K562 (cell line): ENCODE results near the gene BORCS5. TPM values are rescaled to one million over a fixed set of nuclear protein-coding genes. Genes with fewer than 3 reads are reported as not detected.

Experiments
- ATAC-seq: fragments of 200-7000 bp; cut with Tn5 transposase; 3 replicates; pipeline ENCODE4 v1.9.1; 2020; ENCODE audit warnings: moderate library complexity
- BruUV-seq: library from RNA; stranded (reverse); fragments of 400-500 nt; replicated peaks from 2 replicates; lab custom pipeline; 2021; lab: Mats Ljungman, UMichigan
- CTCF ChIA-PET: fragments of 300-600 bp; formaldehyde crosslinking; extraction: SDS; loops from one replicate; lab custom pipeline; 2021; ENCODE audit warnings: low intra/inter-chr PET ratio; lab: Yijun Ruan, JAX
- POLR2A ChIA-PET: fragments of 300-600, 350-650 bp; sonication (Branson Sonifier 250); formaldehyde crosslinking; extraction: SDS; loops from one replicate; lab custom pipeline; 2021; ENCODE audit warnings: antibody characterized with exemption, inconsistent platforms; lab: Yijun Ruan, JAX
- DNase-seq, 4 experiments: peaks; one replicate each; pipeline versions ENCODE4 v3.0.0 to v3.0.0-alpha.2; 2011 to 2018; ENCODE audit warnings: low spot score in 3 of 4, mixed read lengths in 3 of 4; ENCODE audit errors: extremely low read depth in 1 of 4
- FAIRE-seq: peaks from 2 replicates; lab custom pipeline; 2011; peaks lifted over from hg19 to GRCh38; lab: Jason Lieb, UNC
- H2AFZ ChIP-seq: 2 replicates; pipeline ENCODE4 v1.6.0; 2011; ENCODE audit warnings: low read depth, low read length, control low read depth, inconsistent platforms
- H3K27ac ChIP-seq: fragments of 200-600 bp; 3 replicates; pipeline ENCODE4 v1.8.0; 2011; ENCODE audit warnings: low read depth, mild to moderate bottlenecking, control low read depth, inconsistent platforms, low read length, moderate library complexity, mixed read lengths; ENCODE audit errors: extremely low read depth
- H3K27me3 ChIP-seq, 2 experiments: fragments of 300-600 bp in 1 of 2; 2 replicates in 1 of 2; 3 replicates in 1 of 2; pipeline versions ENCODE4 v1.6.0 to v1.8.0; 2011; ENCODE audit warnings: inconsistent platforms in 2 of 2, low read length in 2 of 2, mild to moderate bottlenecking in 1 of 2, mixed read lengths in 1 of 2, moderate library complexity in 1 of 2; ENCODE audit not compliant: control insufficient read depth in 2 of 2, insufficient read depth in 2 of 2
- H3K36me3 ChIP-seq: fragments of 300-600 bp; 3 replicates; pipeline ENCODE4 v1.8.0; 2011; ENCODE audit warnings: mild to moderate bottlenecking, low read length, inconsistent platforms; ENCODE audit not compliant: control insufficient read depth, insufficient read depth
- H3K4me1 ChIP-seq, 2 experiments: fragments of 200-600 bp in 1 of 2; replicated peaks in 1 of 2; 2 replicates in 1 of 2; 3 replicates in 1 of 2; pipeline versions ENCODE4 v1.5.1 to v1.8.0; 2011; ENCODE audit warnings: inconsistent platforms in 2 of 2, low read length in 2 of 2, mild to moderate bottlenecking in 1 of 2, mixed read lengths in 1 of 2, moderate library complexity in 1 of 2; ENCODE audit not compliant: control insufficient read depth in 2 of 2, insufficient read depth in 2 of 2
- H3K4me2 ChIP-seq: 2 replicates; pipeline ENCODE4 v1.6.1; 2011; ENCODE audit warnings: low read length, control low read depth, inconsistent platforms, mixed read lengths; ENCODE audit not compliant: insufficient read depth
- H3K4me3 ChIP-seq: fragments of 200-600 bp; sonication (generic), shearing (Covaris generic); 2 replicates; pipeline ENCODE4 v1.5.1; 2016; ENCODE audit warnings: control low read depth, inconsistent platforms
- H3K79me2 ChIP-seq: fragments of 200-600 bp; 3 replicates; pipeline ENCODE4 v1.8.0; 2011; ENCODE audit warnings: low read length, inconsistent platforms; ENCODE audit not compliant: control insufficient read depth, insufficient read depth
- H3K9ac ChIP-seq, 2 experiments: 2 replicates each; pipeline versions ENCODE4 v1.6.0 to v1.6.1; 2011; ENCODE audit warnings: low read depth in 2 of 2, low read length in 2 of 2, control low read depth in 1 of 2, inconsistent platforms in 1 of 2, mild to moderate bottlenecking in 1 of 2, mixed read lengths in 1 of 2; ENCODE audit not compliant: insufficient read depth in 1 of 2
- H3K9me1 ChIP-seq: one replicate; pipeline ENCODE4 v1.6.0; 2011; ENCODE audit warnings: inconsistent platforms, mild to moderate bottlenecking, low read length, moderate library complexity; ENCODE audit not compliant: control insufficient read depth, insufficient read depth
- H3K9me3 ChIP-seq: replicated peaks from 2 replicates; pipeline ENCODE4 v1.5.1; 2011; ENCODE audit warnings: low read depth, low read length, inconsistent platforms; ENCODE audit not compliant: control insufficient read depth, insufficient read depth
- H4K20me1 ChIP-seq: replicated peaks from 2 replicates; pipeline ENCODE4 v1.6.1; 2011; ENCODE audit warnings: low read length, inconsistent platforms, mixed read lengths; ENCODE audit not compliant: control insufficient read depth, insufficient read depth
- AFF4 ChIP-seq: sonication (generic); formaldehyde crosslinking; IDR thresholded peaks from 2 replicates; pipeline ENCODE4 v1.8.0; 2023; ENCODE audit warnings: mild to moderate bottlenecking, missing genetic modification reagents
- BCOR ChIP-seq: fragments of 450-650 bp; IDR thresholded peaks from 2 replicates; pipeline ENCODE4 v1.6.1; 2016
- DIDO1 ChIP-seq: fragments of 450-650 bp; IDR thresholded peaks from 2 replicates; pipeline ENCODE4 v1.6.1; 2016; ENCODE audit warnings: low read depth, missing biosample characterization, missing genetic modification characterization
- GABPA ChIP-seq: fragments of 200-800 bp; sonication (Bioruptor generic); conservative IDR thresholded peaks from 2 replicates; pipeline ENCODE4 v1.6.1; 2016; ENCODE audit warnings: low read depth, missing genetic modification characterization, missing compliant biosample characterization
- LCOR ChIP-seq: sonication (generic); formaldehyde crosslinking; IDR thresholded peaks from 2 replicates; pipeline ENCODE4 v1.8.0; 2022; ENCODE audit warnings: mild to moderate bottlenecking, missing genetic modification reagents
- MEIS2 ChIP-seq: fragments of 450-650 bp; IDR thresholded peaks from 2 replicates; pipeline ENCODE4 v1.6.1; 2014; ENCODE audit warnings: mild to moderate bottlenecking; ENCODE audit not compliant: partially characterized antibody
- NFE2L1 ChIP-seq: fragments of 450-650 bp; IDR thresholded peaks from 2 replicates; pipeline ENCODE4 v1.6.1; 2016; ENCODE audit warnings: missing genetic modification characterization, low read depth, mild to moderate bottlenecking, missing compliant biosample characterization, moderate library complexity, borderline replicate concordance
- PTBP1 ChIP-seq: fragments of 200-400 bp; formaldehyde crosslinking; IDR thresholded peaks from 2 replicates; pipeline ENCODE4 v1.6.1; 2017; ENCODE audit warnings: low read depth, low read length
- RBM25 ChIP-seq: fragments of 200-400 bp; formaldehyde crosslinking; IDR thresholded peaks from 2 replicates; pipeline ENCODE4 v1.6.1; 2018; ENCODE audit warnings: low read length, low read depth, moderate library complexity; ENCODE audit not compliant: severe bottlenecking
- SP2 ChIP-seq: IDR thresholded peaks from 2 replicates; pipeline ENCODE4 v1.6.1; 2011; ENCODE audit warnings: mild to moderate bottlenecking, low read depth, low read length, moderate library complexity; ENCODE audit not compliant: poor library complexity, severe bottlenecking; ENCODE audit errors: extremely low read depth
- TARDBP ChIP-seq: fragments of 450-650 bp; IDR thresholded peaks from 2 replicates; pipeline ENCODE4 v1.6.1; 2016
- TCF7 ChIP-seq: sonication (generic); IDR thresholded peaks from 2 replicates; pipeline ENCODE4 v1.6.1; 2016; ENCODE audit warnings: antibody characterized with exemption, borderline replicate concordance
- TCFL5 ChIP-seq: fragments of 250-450 bp; sonication (Bioruptor Pico); conservative IDR thresholded peaks from 2 replicates; pipeline ENCODE4 v1.6.1; 2021; ENCODE audit warnings: mild to moderate bottlenecking, moderate library complexity, matching md5 sums
- ZNF121 ChIP-seq: sonication (generic); formaldehyde crosslinking; conservative IDR thresholded peaks from 2 replicates; pipeline ENCODE4 v1.8.0; 2022; ENCODE audit warnings: missing genetic modification reagents
- ZNF23 ChIP-seq: fragments of 250-450 bp; sonication (Bioruptor Pico); IDR thresholded peaks from 2 replicates; pipeline ENCODE4 v1.4.0; 2020; ENCODE audit warnings: mild to moderate bottlenecking
- WGBS: fragments of 100-300 bp; shearing (Covaris generic); methylation state at CpG from one replicate; pipeline ENCODE4 v1.1.6; 2016; ENCODE audit warnings: low coverage, mixed read lengths; ENCODE audit not compliant: insufficient coverage; ENCODE audit errors: missing lambda C conversion rate; 5-methylcytosine and 5-hydroxymethylcytosine counted together
- in situ Hi-C: fragments of 300-500 bp; cut with MboI; formaldehyde crosslinking; loops from 4 replicates; pipeline ENCODE4 v1.15.0; 2018; ENCODE audit warnings: inconsistent platforms, mixed read lengths
- intact Hi-C: fragments of 100-400 bp; cut with micrococcal nuclease; formaldehyde crosslinking; loops from 2 replicates; pipeline ENCODE4 v1.14.2; 2022
- polyA plus RNA-seq, 8 experiments: library from polyadenylated mRNA; depleted of rRNA in 4 of 8; stranded (reverse) in 5 of 8; unstranded in 3 of 8; fragments of >200 nt; fragmentation: Nextera tagmentation in 2 of 8; fragmentation: Illumina TruSeq in 1 of 8; extraction: Ambion mirVana in 2 of 8; extraction: Trizol in 1 of 8; gene quantifications; 2 replicates each; pipeline versions ENCODE4 v1.2.1 to v1.2.3, GENCODE V29; 2011 to 2014; ENCODE audit warnings: inconsistent platforms in 1 of 8, missing spikeins in 1 of 8
- total RNA-seq, 7 experiments: library from RNA; depleted of rRNA in 6 of 7; stranded (reverse); fragments of >200 nt in 6 of 7; fragmentation: Illumina TruSeq in 2 of 7; extraction: Trizol in 2 of 7; gene quantifications; 2 replicates each; pipeline versions ENCODE4 v1.2.1 to v1.2.3, GENCODE V29; 2011 to 2021; ENCODE audit warnings: low replicate concordance in 1 of 7
- TF ChIP-seq, protein P1 (sequence below): conservative IDR thresholded peaks from 2 replicates; pipeline ENCODE4 v1.6.1; 2011; ENCODE audit warnings: low read depth, mild to moderate bottlenecking, low read length; ENCODE audit not compliant: control insufficient read depth

BORCS5 gene
- total and polyA plus RNA-seq, 9 of the 15 experiments (the other 6 are each of a cell fraction or from before 2014, with no cell fraction given), result 0.31 to 12.4 (median 6.6) TPM

DNA sequence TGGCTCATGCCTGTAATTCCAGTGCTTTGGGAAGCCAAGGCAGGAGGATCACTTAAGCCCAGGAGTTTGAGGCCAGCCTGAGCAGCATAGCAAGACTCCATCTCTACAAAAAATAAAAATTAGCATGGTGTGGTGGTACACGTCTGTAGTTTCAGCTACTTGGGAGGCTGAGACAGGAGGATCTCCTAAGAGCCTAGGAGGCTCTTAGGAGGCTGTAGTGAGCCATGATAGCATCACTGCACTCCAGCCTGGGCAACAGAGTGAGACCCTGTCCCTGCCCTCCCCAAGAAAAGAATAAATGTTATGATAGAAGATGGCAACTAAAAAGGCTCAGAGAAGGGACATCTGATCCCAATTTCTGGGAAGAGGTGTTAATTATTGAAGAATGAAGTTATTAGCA lies 3.6 kb upstream of the BORCS5 start:
- Histone ChIP-seq H3K79me2 (peaks cover 33% of the 10 kb centered on the region), H3K4me2 (no peak overlapping the region; the same call in 1 of the 2 replicates), H2AFZ (peak overlapping the region; percentile 22), H3K36me3 (no peaks in the 10 kb centered on the region; the same call in 2 of the 3 replicates), H3K4me3 (no peak overlapping the region), H3K9me1 (no peaks in the 10 kb centered on the region), H3K9me3 (0 out of 2 replicates have a peak, but pooled peaks cover 2% of the 10 kb centered on the region), H3K4me1 (peaks cover 29% of the 10 kb centered on the region in 2 experiments; a peak in 4 of 5 replicates), H4K20me1 (no peaks in the 10 kb centered on the region), H3K27ac (peak overlapping the region; percentile 39; the same call in 2 of the 3 replicates), H3K9ac (no peak overlapping the region; a peak in 1 of 4 replicates), H3K27me3 (no peaks in the 10 kb centered on the region)
- ATAC-seq (no peak), DNase-seq (no peak), FAIRE-seq (no peak)
- in situ Hi-C loops (no loop called here), intact Hi-C loops (loop anchor here (10.0 kb wide), 1 partner anchor 362 kb away; the partner anchor contains the start of gene CDKN1B)
- 0 out of 2 replicates have a peak, but pooled peaks have one; percentile 47 for TF ChIP-seq BCOR
- TF ChIP-seq ZNF23 (CRISPR knock-in tag), result no peak
- no peak for TF ChIP-seq NFE2L1 (tag)
- no peak for TF ChIP-seq SP2
- TF ChIP-seq ZNF121, result peak; percentile 74; the same call in 1 of the 2 replicates
- no peak for TF ChIP-seq PTBP1
- TF ChIP-seq TCFL5 (CRISPR knock-in tag), result no peak
- TF ChIP-seq RBM25, result peak; percentile 56
- no peak for TF ChIP-seq TARDBP
- no peak for TF ChIP-seq AFF4
- TF ChIP-seq MEIS2, result no peak
- no peak for TF ChIP-seq TCF7
- TF ChIP-seq, protein P1, sequence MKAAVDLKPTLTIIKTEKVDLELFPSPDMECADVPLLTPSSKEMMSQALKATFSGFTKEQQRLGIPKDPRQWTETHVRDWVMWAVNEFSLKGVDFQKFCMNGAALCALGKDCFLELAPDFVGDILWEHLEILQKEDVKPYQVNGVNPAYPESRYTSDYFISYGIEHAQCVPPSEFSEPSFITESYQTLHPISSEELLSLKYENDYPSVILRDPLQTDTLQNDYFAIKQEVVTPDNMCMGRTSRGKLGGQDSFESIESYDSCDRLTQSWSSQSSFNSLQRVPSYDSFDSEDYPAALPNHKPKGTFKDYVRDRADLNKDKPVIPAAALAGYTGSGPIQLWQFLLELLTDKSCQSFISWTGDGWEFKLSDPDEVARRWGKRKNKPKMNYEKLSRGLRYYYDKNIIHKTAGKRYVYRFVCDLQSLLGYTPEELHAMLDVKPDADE, result no peak
- TF ChIP-seq DIDO1, result no peak
- TF ChIP-seq LCOR (CRISPR knock-in tag), result no peak
- TF ChIP-seq GABPA (tag), result no peak
- 50% methylated on average over 1 of the region's 1 CpG for WGBS
- ChIA-PET CTCF (no interaction called here), POLR2A (no interaction called here)
- no TSS peak for BruUV-seq
